Measurements from ENCODE around the gene ARG2. TPM values are rescaled to one million over a fixed set of nuclear protein-coding genes. Genes with fewer than 3 reads are reported as not detected.

Gene ARG2
- total RNA-seq, 1 experiment from 2014 or later: 7.0 TPM

DNA sequence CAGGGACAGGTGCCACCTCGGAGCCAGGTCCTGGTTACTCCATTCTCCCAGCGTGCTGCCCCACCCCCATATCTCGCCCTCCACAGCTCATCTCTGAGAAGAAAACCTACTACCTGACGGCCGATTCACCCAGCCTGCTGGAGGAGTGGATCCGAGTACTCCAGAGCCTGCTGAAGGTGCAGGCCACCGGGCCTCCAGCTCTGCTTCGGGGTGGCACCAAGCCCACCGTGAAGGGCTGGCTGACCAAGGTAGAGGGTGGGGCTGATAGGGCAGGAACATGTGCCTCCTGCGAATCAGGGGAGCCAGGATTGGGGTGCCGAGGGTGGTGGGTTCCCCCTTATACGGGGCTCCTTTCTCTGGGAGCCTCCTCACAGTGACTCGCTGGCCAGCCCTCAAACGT, 45.6 kb upstream of the ARG2 start:
- BruUV-seq (replicated peaks): no TSS peak
- Histone ChIP-seq H3K9me2 (ENCODE audit: insufficient read depth) (no peaks in the 10 kb centered on the region), H3K9ac (ENCODE audit: low read length) (no peak overlapping the region), H3K9me3 (ENCODE audit: control insufficient read depth in 1 of 2, insufficient read depth in 1 of 2, low read depth in 1 of 2, low read length in 2 of 2) (no peaks in the 10 kb centered on the region), H3K4me1 (ENCODE audit: control insufficient read depth in 1 of 2, insufficient read depth in 2 of 2, low read length in 2 of 2) (peaks cover 0 to 4% of the 10 kb centered on the region in 2 experiments; a peak in 1 of 4 replicates), H3K27ac (ENCODE audit: low read depth, low read length) (no peak overlapping the region), H2AFZ (ENCODE audit: low read depth, low read length, poor library complexity, severe bottlenecking) (no peak overlapping the region), H3K36me3 (ENCODE audit: control insufficient read depth in 1 of 2, insufficient read depth in 2 of 2, low read length in 2 of 2) (0 out of 4 replicates have a peak, but pooled peaks cover 0 to 4% of the 10 kb centered on the region in 2 experiments), H3K79me2 (ENCODE audit: insufficient read depth, low read length) (no peaks in the 10 kb centered on the region), H4K20me1 (ENCODE audit: insufficient read depth) (no peaks in the 10 kb centered on the region), H3K4me2 (ENCODE audit: low read length) (no peak overlapping the region), H3K27me3 (ENCODE audit: insufficient read depth, low read length) (no peaks in the 10 kb centered on the region), H3K4me3 (replicated peaks in 1 of 2; ENCODE audit: low read depth in 1 of 2, low read length in 2 of 2) (no peak overlapping the region)
- DNase-seq (ENCODE audit: low read depth, low spot score) (no peak), ATAC-seq (no peak)
- intact Hi-C loops (cut with micrococcal nuclease): no loop called here
- TF ChIP-seq RAD21 (IDR thresholded peaks at IDR 0.05; ENCODE audit: low read depth): no peak
- no peak for TF ChIP-seq CBX3 (IDR thresholded peaks at IDR 0.05; ENCODE audit: low read depth)
- no peak for TF ChIP-seq SIN3A (IDR thresholded peaks at IDR 0.05; ENCODE audit: low read depth)
- no peak for TF ChIP-seq ZFX (IDR thresholded peaks at IDR 0.05)
- no peak for TF ChIP-seq POLR2A (IDR thresholded peaks at IDR 0.05; ENCODE audit: borderline replicate concordance, extremely low read depth, insufficient read depth, insufficient read length)
- CTCF ChIA-PET: no interaction called here
- RAD21 ChIA-PET (ENCODE audit: low non-redundant PET in 1 of 2, low total read pairs in 2 of 2, uncharacterized antibody in 2 of 2, unreplicated experiment in 2 of 2): no interaction called here
- POLR2A ChIA-PET: no interaction called here

DNA sequence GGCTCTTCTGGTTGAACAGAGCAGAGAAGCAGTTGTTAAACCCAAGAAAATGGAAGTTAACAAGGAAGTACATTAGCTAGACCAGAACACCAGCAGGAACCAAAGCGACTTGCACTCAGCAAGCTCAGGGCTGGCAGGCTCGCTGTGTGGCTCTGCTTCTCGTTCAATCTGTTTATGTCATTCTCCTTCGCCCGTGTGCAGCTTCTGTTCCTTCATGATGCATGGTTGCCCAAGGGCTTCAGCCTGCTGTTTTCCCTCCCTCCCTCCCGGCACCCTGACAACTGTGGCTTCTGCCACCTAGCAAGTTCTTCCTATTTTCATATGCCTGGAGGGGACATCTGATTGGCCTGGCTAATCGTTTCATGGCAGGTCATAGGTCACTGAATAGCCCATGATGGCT, 44.9 kb upstream of the ARG2 start:
- RAD21 ChIA-PET (ENCODE audit: low non-redundant PET in 1 of 2, low total read pairs in 2 of 2, uncharacterized antibody in 2 of 2, unreplicated experiment in 2 of 2): no interaction called here
- H2AFZ ChIP-seq (ENCODE audit: low read depth, low read length, poor library complexity, severe bottlenecking): no peak overlapping the region
- no peak overlapping the region for H3K27ac ChIP-seq (ENCODE audit: low read depth, low read length)
- no peaks in the 10 kb centered on the region for H3K79me2 ChIP-seq (ENCODE audit: insufficient read depth, low read length)
- H3K36me3 ChIP-seq (ENCODE audit: control insufficient read depth in 1 of 2, insufficient read depth in 2 of 2, low read length in 2 of 2): peaks cover 0 to 4% of the 10 kb centered on the region in 2 experiments; a peak in 1 of 4 replicates
- BruUV-seq (replicated peaks): no TSS peak
- no peak overlapping the region for H3K9ac ChIP-seq (ENCODE audit: low read length)
- H4K20me1 ChIP-seq (ENCODE audit: insufficient read depth): no peaks in the 10 kb centered on the region
- peaks cover 0 to 4% of the 10 kb centered on the region in 2 experiments; a peak in 1 of 4 replicates for H3K4me1 ChIP-seq (ENCODE audit: control insufficient read depth in 1 of 2, insufficient read depth in 2 of 2, low read length in 2 of 2)
- CTCF ChIA-PET: no interaction called here
- no peaks in the 10 kb centered on the region for H3K9me3 ChIP-seq (ENCODE audit: control insufficient read depth in 1 of 2, insufficient read depth in 1 of 2, low read depth in 1 of 2, low read length in 2 of 2)
- DNase-seq (ENCODE audit: low read depth, low spot score) (no peak), ATAC-seq (no peak)
- H3K27me3 ChIP-seq (ENCODE audit: insufficient read depth, low read length): no peaks in the 10 kb centered on the region
- POLR2A ChIA-PET: no interaction called here
- no peak overlapping the region for H3K4me2 ChIP-seq (ENCODE audit: low read length)
- no peaks in the 10 kb centered on the region for H3K9me2 ChIP-seq (ENCODE audit: insufficient read depth)
- TF ChIP-seq ELF1 (IDR thresholded peaks at IDR 0.05; ENCODE audit: borderline replicate concordance, low read depth) (no peak), RAD21 (IDR thresholded peaks at IDR 0.05; ENCODE audit: low read depth) (no peak), POLR2AphosphoS5 (IDR thresholded peaks at IDR 0.05; ENCODE audit: low read depth, low read length) (no peak), JUND (IDR thresholded peaks at IDR 0.05) (no peak), POLR2A (IDR thresholded peaks at IDR 0.05; ENCODE audit: borderline replicate concordance, extremely low read depth, insufficient read depth, insufficient read length) (no peak), SP1 (IDR thresholded peaks at IDR 0.05; ENCODE audit: low read depth) (no peak), SIN3A (IDR thresholded peaks at IDR 0.05; ENCODE audit: low read depth) (no peak), ZNF274 (IDR thresholded peaks at IDR 0.05; ENCODE audit: low read depth, low read length) (no peak), SRF (IDR thresholded peaks at IDR 0.05; ENCODE audit: low read depth) (no peak), FOSL1 (IDR thresholded peaks at IDR 0.05; ENCODE audit: low read depth) (no peak), EGR1 (IDR thresholded peaks at IDR 0.05; ENCODE audit: low read depth) (no peak)
- TF ChIP-seq, protein P1, sequence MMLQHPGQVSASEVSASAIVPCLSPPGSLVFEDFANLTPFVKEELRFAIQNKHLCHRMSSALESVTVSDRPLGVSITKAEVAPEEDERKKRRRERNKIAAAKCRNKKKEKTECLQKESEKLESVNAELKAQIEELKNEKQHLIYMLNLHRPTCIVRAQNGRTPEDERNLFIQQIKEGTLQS (IDR thresholded peaks at IDR 0.05): no peak
- TF ChIP-seq, protein P2, sequence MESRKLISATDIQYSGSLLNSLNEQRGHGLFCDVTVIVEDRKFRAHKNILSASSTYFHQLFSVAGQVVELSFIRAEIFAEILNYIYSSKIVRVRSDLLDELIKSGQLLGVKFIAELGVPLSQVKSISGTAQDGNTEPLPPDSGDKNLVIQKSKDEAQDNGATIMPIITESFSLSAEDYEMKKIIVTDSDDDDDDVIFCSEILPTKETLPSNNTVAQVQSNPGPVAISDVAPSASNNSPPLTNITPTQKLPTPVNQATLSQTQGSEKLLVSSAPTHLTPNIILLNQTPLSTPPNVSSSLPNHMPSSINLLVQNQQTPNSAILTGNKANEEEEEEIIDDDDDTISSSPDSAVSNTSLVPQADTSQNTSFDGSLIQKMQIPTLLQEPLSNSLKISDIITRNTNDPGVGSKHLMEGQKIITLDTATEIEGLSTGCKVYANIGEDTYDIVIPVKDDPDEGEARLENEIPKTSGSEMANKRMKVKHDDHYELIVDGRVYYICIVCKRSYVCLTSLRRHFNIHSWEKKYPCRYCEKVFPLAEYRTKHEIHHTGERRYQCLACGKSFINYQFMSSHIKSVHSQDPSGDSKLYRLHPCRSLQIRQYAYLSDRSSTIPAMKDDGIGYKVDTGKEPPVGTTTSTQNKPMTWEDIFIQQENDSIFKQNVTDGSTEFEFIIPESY (IDR thresholded peaks at IDR 0.05; ENCODE audit: extremely low read depth, insufficient replicate concordance, low read length): no peak
- intact Hi-C loops (cut with micrococcal nuclease): no loop called here
- no peak overlapping the region for H3K4me3 ChIP-seq (replicated peaks in 1 of 2; ENCODE audit: low read depth in 1 of 2, low read length in 2 of 2)
